Right lobe of liver (tissue), 6 donors: Measurements from ENCODE around the gene GALNS. TPM values are rescaled to one million over a fixed set of nuclear protein-coding genes. Genes with fewer than 3 reads are reported as not detected.

Source experiments
- ATAC-seq, 4 donors: fragments of 200-7000 bp; cut with Tn5 transposase; one replicate each; pipeline ENCODE4 v1.9.1; 2020; ENCODE audit warnings: mild to moderate bottlenecking in 4 of 4, moderate library complexity in 4 of 4
- DNase-seq, 3 donors: peaks; one replicate each; pipeline ENCODE4 v3.0.0-alpha.2; 2020
- H3K27ac ChIP-seq, 3 donors: fragments of 200-600 bp; one replicate each; pipeline ENCODE4 v1.8.0; 2022
- H3K27me3 ChIP-seq, 2 donors: fragments of 200-600 bp; one replicate each; pipeline ENCODE4 v1.8.0; 2022
- H3K36me3 ChIP-seq, 4 donors: fragments of 200-600 bp; sonication (generic) in 1 of 4; one replicate each; pipeline versions ENCODE4 v1.5.1 to v1.8.0; 2017 to 2022; ENCODE audit warnings: control low read depth in 1 of 4
- H3K4me1 ChIP-seq, 4 donors: fragments of 200-600 bp; sonication (generic) in 1 of 4; one replicate each; pipeline versions ENCODE4 v1.5.1 to v1.8.0; 2017 to 2022; ENCODE audit warnings: control low read depth in 1 of 4
- H3K4me3 ChIP-seq, 3 donors: fragments of 200-600 bp; one replicate each; pipeline ENCODE4 v1.8.0; 2022
- H3K9me3 ChIP-seq, 4 donors: fragments of 200-600 bp; sonication (generic) in 1 of 4; one replicate each; pipeline versions ENCODE4 v1.5.1 to v1.8.0; 2017 to 2022; ENCODE audit warnings: control low read depth in 1 of 4
- POLR2A ChIP-seq: fragments of 450-650 bp; IDR thresholded peaks from one replicate; pipeline ENCODE4 v1.6.1; 2017; ENCODE audit warnings: antibody characterized with exemption, mild to moderate bottlenecking
- WGBS: methylation state at CpG from one replicate; pipeline ENCODE4 v1.1.6; 2018; ENCODE audit warnings: low coverage, low lambda C conversion rate; ENCODE audit not compliant: insufficient coverage; ENCODE audit errors: missing lambda C conversion rate; 5-methylcytosine and 5-hydroxymethylcytosine counted together
- intact Hi-C, 2 donors: fragments of 100-400 bp; cut with DNase I; formaldehyde crosslinking; loops; one replicate each; pipeline versions ENCODE4 v1.11.2 to v1.14.1; 2022
- total RNA-seq, 6 experiments: library from RNA; depleted of rRNA in 2 of 6; stranded (reverse); fragments of >200 nt in 2 of 6; fragmentation: NEBNext Ultra II Directional in 3 of 6; extraction: Animal tissue kit (Norgen Biotek cat#: 25700) in 3 of 6; gene quantifications; one replicate each; pipeline versions ENCODE4 v1.1.0 to v1.2.4, GENCODE V29; 2016 to 2023
- TF ChIP-seq, protein P1 (sequence below), 4 donors: fragments of 200-600 bp in 3 of 4; fragments of 450-650 bp in 1 of 4; IDR thresholded peaks; one replicate each; pipeline versions ENCODE4 v1.5.1 to v1.8.0; 2016 to 2022; ENCODE audit warnings: antibody characterized with exemption in 4 of 4, mild to moderate bottlenecking in 2 of 4
- donor health status: DM: no; HTN: yes; CAD: no.
- donor health status: DM: no; HTN: no; CAD: no.
- donor health status: DM: no; HTN: no; CAD: no.
- donor health status: DM: no; HTN: yes; CAD: no.
- donor health status: DM: no; HTN: yes; CAD: no.

GALNS gene
- total RNA-seq, 6 experiments from 2014 or later, result 9.2 to 20.6 (median 16.5) TPM

GRCh38 chr16:88830258-88830657 is 26.5 kb downstream of the GALNS start:
- DNase-seq, result no peak
- intact Hi-C loops, result no loop called here
- Histone ChIP-seq H3K9me3 (no peaks in the 10 kb centered on the region), H3K27ac (no peak overlapping the region), H3K36me3 (peaks cover 0 to 3% (median 0%) of the 10 kb centered on the region in 4 donors), H3K4me3 (no peak overlapping the region), H3K4me1 (no peaks in the 10 kb centered on the region), H3K27me3 (no peaks in the 10 kb centered on the region)
- 83% methylated on average over 7 of the region's 11 CpGs for WGBS
- TF ChIP-seq POLR2A, result no peak
- TF ChIP-seq, protein P1, sequence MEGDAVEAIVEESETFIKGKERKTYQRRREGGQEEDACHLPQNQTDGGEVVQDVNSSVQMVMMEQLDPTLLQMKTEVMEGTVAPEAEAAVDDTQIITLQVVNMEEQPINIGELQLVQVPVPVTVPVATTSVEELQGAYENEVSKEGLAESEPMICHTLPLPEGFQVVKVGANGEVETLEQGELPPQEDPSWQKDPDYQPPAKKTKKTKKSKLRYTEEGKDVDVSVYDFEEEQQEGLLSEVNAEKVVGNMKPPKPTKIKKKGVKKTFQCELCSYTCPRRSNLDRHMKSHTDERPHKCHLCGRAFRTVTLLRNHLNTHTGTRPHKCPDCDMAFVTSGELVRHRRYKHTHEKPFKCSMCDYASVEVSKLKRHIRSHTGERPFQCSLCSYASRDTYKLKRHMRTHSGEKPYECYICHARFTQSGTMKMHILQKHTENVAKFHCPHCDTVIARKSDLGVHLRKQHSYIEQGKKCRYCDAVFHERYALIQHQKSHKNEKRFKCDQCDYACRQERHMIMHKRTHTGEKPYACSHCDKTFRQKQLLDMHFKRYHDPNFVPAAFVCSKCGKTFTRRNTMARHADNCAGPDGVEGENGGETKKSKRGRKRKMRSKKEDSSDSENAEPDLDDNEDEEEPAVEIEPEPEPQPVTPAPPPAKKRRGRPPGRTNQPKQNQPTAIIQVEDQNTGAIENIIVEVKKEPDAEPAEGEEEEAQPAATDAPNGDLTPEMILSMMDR (IDR thresholded peaks at IDR 0.05), result no peak
- no peak for ATAC-seq

GRCh38 chr16:88828711-88829110 is 28.0 kb downstream of the GALNS start:
- Histone ChIP-seq H3K36me3 (peaks cover 0 to 3% (median 0%) of the 10 kb centered on the region in 4 donors), H3K9me3 (no peaks in the 10 kb centered on the region), H3K4me3 (no peak overlapping the region), H3K4me1 (no peaks in the 10 kb centered on the region), H3K27me3 (no peaks in the 10 kb centered on the region), H3K27ac (no peak overlapping the region)
- WGBS, result 82% methylated on average over 8 of the region's 24 CpGs
- TF ChIP-seq, protein P1 (IDR thresholded peaks at IDR 0.05), result no peak
- TF ChIP-seq POLR2A, result no peak
- DNase-seq (no peak), ATAC-seq (no peak)
- intact Hi-C loops, result no loop called here

GRCh38 chr16:88827727-88828126 is 29.0 kb downstream of the GALNS start:
- peaks cover 0 to 3% (median 0%) of the 10 kb centered on the region in 4 donors for H3K36me3 ChIP-seq
- DNase-seq (no peak), ATAC-seq (no peak)
- H3K4me3 ChIP-seq, result no peak overlapping the region
- TF ChIP-seq, protein P1 (IDR thresholded peaks at IDR 0.05), result no peak
- TF ChIP-seq POLR2A, result no peak
- intact Hi-C loops, result no loop called here
- H3K27me3 ChIP-seq, result no peaks in the 10 kb centered on the region
- WGBS, result 92% methylated on average over 4 of the region's 21 CpGs
- no peaks in the 10 kb centered on the region for H3K4me1 ChIP-seq
- H3K27ac ChIP-seq, result no peak overlapping the region
- H3K9me3 ChIP-seq, result no peaks in the 10 kb centered on the region

DNA sequence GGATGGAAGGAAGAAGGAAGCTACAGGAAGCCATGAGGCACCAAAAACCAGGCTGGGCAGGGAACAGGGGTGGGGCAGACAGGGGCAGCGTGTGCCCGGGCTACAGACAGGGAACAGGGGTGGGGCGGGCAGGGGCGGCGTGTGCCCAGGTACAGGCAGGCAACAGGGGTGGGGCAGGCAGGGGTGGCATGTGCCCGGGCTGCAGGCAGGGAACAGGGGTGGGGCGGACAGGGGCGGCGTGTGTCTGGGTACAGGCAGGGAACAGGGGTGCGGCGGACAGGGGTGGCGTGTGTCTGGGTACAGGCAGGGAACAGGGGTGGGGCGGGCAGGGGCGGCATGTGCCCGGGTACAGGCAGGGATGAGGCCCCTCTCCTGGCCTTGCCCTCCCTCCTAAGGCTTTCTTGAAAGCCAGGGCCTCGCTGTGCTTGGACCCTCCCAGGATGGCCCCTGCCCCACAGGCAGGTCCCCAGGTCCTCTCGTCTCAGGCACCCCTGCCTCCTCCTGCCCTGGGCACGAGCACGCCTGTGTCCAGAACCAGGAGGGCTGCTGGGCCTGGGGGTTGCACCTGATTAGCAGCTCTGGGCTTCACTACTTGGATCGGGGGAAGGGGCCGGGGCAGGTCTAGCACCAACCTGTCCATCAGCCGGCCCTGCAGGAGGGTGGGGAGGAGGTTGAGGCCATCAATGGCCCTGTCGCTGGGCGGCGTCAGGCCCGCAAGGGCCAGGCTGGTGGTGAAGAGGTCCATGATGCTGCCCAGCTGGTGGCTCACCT is 30.5 kb downstream of the GALNS start:
- H3K27ac ChIP-seq, result no peak overlapping the region
- DNase-seq (no peak), ATAC-seq (no peak)
- no peaks in the 10 kb centered on the region for H3K27me3 ChIP-seq
- intact Hi-C loops, result no loop called here
- no peak overlapping the region for H3K4me3 ChIP-seq
- TF ChIP-seq, protein P1 (IDR thresholded peaks at IDR 0.05), result no peak
- TF ChIP-seq POLR2A, result no peak
- H3K36me3 ChIP-seq, result peaks cover 0 to 5% (median 0%) of the 10 kb centered on the region in 4 donors
- H3K9me3 ChIP-seq, result no peaks in the 10 kb centered on the region
- H3K4me1 ChIP-seq, result no peaks in the 10 kb centered on the region
- 94% methylated on average over 12 of the region's 26 CpGs for WGBS
